Glutamatergic neuron (in vitro differentiated cells): ENCODE results near the gene AGAP1. TPM values are rescaled to one million over a fixed set of nuclear protein-coding genes. Genes with fewer than 3 reads are reported as not detected.

Source experiments
- DNase-seq: peaks from one replicate; pipeline ENCODE4 v3.0.0; 2022
- H3K27ac Mint-ChIP-seq: one replicate; pipeline ENCODE4 v1.8.0; 2020; ENCODE audit warnings: mild to moderate bottlenecking, mixed read lengths, inconsistent platforms; ENCODE audit not compliant: unreplicated experiment
- H3K27me3 Mint-ChIP-seq: one replicate; pipeline ENCODE4 v1.8.0; 2020; ENCODE audit warnings: mild to moderate bottlenecking, moderate library complexity, mixed read lengths, inconsistent platforms; ENCODE audit not compliant: unreplicated experiment
- H3K36me3 Mint-ChIP-seq: one replicate; pipeline ENCODE4 v1.8.0; 2020; ENCODE audit warnings: mild to moderate bottlenecking, mixed read lengths, inconsistent platforms; ENCODE audit not compliant: unreplicated experiment
- H3K4me1 Mint-ChIP-seq: one replicate; pipeline ENCODE4 v1.8.0; 2020; ENCODE audit warnings: mild to moderate bottlenecking, low read depth, mixed read lengths, inconsistent platforms; ENCODE audit not compliant: unreplicated experiment
- H3K4me3 Mint-ChIP-seq: one replicate; pipeline ENCODE4 v1.8.0; 2020; ENCODE audit warnings: mild to moderate bottlenecking, mixed read lengths, inconsistent platforms; ENCODE audit not compliant: unreplicated experiment
- H3K9me3 Mint-ChIP-seq: one replicate; pipeline ENCODE4 v1.8.0; 2020; ENCODE audit warnings: mild to moderate bottlenecking, moderate library complexity, mixed read lengths, inconsistent platforms; ENCODE audit not compliant: unreplicated experiment
- total RNA-seq: library from RNA; stranded (reverse); fragmentation: NEBNext Ultra II Directional; extraction: Animal tissue kit (Norgen Biotek cat#: 25700); gene quantifications from one replicate; pipeline ENCODE4 v1.2.1, GENCODE V29; 2021; ENCODE audit not compliant: unreplicated experiment
- TF ChIP-seq, protein P1 (sequence below): fragments of 200-600 bp; sonication (generic); IDR thresholded peaks from one replicate; pipeline ENCODE4 v1.5.0; 2021; ENCODE audit not compliant: partially characterized antibody, unreplicated experiment

Gene AGAP1
- total RNA-seq, 1 donor from 2014 or later, result 153 TPM

DNA sequence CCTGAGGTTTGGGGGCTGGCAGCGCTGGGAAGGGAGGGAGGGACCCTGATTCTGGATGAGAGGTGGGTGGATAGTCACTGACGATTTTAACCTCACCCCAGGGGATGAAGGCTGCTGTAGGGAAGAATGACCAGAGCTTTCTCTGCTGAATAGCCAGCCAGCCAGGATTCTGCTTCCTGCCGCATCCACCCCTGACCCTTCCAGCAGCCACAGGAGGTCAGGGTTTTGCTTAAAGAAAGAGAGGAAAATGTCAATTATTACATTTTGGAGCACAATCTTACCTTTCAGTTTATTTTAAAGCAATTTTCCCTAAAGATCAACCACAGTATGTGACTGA, 456.6 kb downstream of the AGAP1 start:
- H3K27me3 Mint-ChIP-seq, result no peaks in the 10 kb centered on the region
- peaks cover 19% of the 10 kb centered on the region for H3K4me1 Mint-ChIP-seq
- H3K9me3 Mint-ChIP-seq, result peaks cover 3% of the 10 kb centered on the region
- DNase-seq, result no peak
- no peak overlapping the region for H3K4me3 Mint-ChIP-seq
- H3K27ac Mint-ChIP-seq, result peak overlapping the region; percentile 67
- no peaks in the 10 kb centered on the region for H3K36me3 Mint-ChIP-seq
- TF ChIP-seq, protein P1, sequence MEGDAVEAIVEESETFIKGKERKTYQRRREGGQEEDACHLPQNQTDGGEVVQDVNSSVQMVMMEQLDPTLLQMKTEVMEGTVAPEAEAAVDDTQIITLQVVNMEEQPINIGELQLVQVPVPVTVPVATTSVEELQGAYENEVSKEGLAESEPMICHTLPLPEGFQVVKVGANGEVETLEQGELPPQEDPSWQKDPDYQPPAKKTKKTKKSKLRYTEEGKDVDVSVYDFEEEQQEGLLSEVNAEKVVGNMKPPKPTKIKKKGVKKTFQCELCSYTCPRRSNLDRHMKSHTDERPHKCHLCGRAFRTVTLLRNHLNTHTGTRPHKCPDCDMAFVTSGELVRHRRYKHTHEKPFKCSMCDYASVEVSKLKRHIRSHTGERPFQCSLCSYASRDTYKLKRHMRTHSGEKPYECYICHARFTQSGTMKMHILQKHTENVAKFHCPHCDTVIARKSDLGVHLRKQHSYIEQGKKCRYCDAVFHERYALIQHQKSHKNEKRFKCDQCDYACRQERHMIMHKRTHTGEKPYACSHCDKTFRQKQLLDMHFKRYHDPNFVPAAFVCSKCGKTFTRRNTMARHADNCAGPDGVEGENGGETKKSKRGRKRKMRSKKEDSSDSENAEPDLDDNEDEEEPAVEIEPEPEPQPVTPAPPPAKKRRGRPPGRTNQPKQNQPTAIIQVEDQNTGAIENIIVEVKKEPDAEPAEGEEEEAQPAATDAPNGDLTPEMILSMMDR, result no peak

- Mint-ChIP-seq H3K4me1 (peaks cover 23% of the 10 kb centered on the region), H3K27me3 (peaks cover 2% of the 10 kb centered on the region), H3K9me3 (peaks cover 3% of the 10 kb centered on the region), H3K27ac (no peak overlapping the region), H3K4me3 (no peak overlapping the region), H3K36me3 (no peaks in the 10 kb centered on the region)
- TF ChIP-seq, protein P1, result no peak
- DNase-seq, result no peak
These were observed 457.6 kb downstream of the AGAP1 start for GRCh38 chr2:235951493-235951892.

DNA sequence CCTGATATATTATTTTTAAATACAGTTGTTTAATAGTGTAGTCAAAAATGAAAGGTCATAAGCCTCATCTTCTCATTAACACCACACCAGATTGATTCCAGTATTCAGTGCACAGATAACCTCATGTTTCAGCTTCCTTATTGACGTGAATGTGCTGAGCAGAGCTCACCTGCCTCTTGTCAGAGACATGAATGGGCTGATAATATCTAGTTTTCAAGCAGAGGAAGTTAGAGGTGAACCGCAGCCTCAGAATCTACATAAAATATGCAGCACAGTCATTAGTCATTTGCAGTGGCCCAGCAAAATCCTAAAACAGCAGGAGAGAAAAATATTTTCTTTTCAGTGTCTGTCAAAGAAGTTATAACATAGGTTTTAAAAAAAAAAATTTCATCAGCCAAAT, 458.1 kb downstream of the AGAP1 start:
- no peak overlapping the region for H3K27ac Mint-ChIP-seq
- no peaks in the 10 kb centered on the region for H3K36me3 Mint-ChIP-seq
- peaks cover 3% of the 10 kb centered on the region for H3K9me3 Mint-ChIP-seq
- no peak for DNase-seq
- no peak overlapping the region for H3K4me3 Mint-ChIP-seq
- peaks cover 25% of the 10 kb centered on the region for H3K4me1 Mint-ChIP-seq
- peaks cover 2% of the 10 kb centered on the region for H3K27me3 Mint-ChIP-seq
- TF ChIP-seq, protein P1, result no peak

- Mint-ChIP-seq H3K27me3 (peaks cover 2% of the 10 kb centered on the region), H3K9me3 (peaks cover 3% of the 10 kb centered on the region), H3K4me1 (peaks cover 29% of the 10 kb centered on the region), H3K4me3 (no peak overlapping the region), H3K36me3 (no peaks in the 10 kb centered on the region), H3K27ac (no peak overlapping the region)
- DNase-seq, result no peak
- TF ChIP-seq, protein P1, result no peak
These were observed 458.9 kb downstream of the AGAP1 start for GRCh38 chr2:235952714-235953113.

DNA sequence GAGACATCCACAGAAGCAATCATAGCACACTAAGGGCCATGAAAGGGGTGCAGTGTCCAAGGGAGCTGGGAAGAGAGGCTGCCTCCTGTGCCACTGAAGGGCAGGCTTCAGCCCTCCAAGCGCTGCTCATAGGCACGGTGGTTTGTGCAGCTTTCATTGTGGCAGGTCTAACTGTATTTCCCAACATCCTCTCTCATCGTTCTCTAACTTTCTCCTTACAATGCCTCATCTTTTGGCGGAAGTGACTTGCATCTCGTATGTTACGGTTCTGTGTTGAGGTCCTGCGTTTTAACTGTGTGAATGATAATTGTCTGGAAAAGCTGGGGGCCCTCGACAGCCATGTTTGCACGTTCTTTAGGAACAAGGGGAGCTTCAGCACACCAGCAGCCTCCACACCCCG, 460.4 kb downstream of the AGAP1 start:
- Mint-ChIP-seq H3K27ac (no peak overlapping the region), H3K4me1 (peaks cover 34% of the 10 kb centered on the region), H3K27me3 (peaks cover 2% of the 10 kb centered on the region), H3K4me3 (no peak overlapping the region), H3K9me3 (peaks cover 3% of the 10 kb centered on the region), H3K36me3 (no peaks in the 10 kb centered on the region)
- TF ChIP-seq, protein P1, result no peak
- no peak for DNase-seq
